ENCODE data around the gene MICU2. TPM values are rescaled to one million over a fixed set of nuclear protein-coding genes. Genes with fewer than 3 reads are reported as not detected.

MICU2 gene
- total and polyA plus RNA-seq, 2 of the 4 experiments (the other 2 are of a cell fraction) = 14.9 to 25.0 TPM

DNA sequence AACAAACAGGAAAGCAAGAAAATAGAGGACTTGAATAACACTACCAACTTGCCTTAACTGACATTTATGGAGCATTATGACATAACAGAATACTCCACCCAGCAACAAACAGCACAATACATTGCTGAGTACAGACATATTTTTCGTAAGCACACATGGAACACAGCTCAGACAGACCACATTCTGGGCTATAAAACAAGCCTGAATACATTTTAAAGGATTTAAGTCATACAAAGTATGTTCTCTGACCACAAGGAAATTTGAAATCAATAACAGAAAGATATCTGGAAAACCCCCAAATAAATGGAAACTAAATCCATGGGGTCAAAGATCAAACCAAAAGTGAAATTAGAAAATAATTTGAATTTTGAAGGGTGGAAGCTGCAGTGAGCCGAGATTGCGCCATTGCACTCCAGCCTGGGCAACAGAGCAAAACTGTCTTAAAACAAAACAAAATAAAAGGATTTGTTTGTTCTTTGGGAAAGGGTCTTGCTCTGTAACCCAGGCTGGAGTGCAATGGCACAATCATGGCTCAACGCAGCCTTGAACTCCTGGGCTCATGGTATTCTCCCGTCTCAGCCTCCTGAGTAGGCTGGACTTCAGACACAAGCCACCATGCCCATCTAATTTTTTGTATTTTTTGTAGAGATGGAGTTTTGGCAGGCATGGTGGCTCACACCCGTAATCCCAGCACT is 150.4 kb downstream of the MICU2 start:
- no peaks in the 10 kb centered on the region for H3K4me1 ChIP-seq (ENCODE audit: control insufficient read depth, insufficient read depth, low read length)
- no peak for DNase-seq
- CTCF ChIA-PET = no interaction called here

More for the DNA sequence above, 150.4 kb downstream of the MICU2 start:
- no peak overlapping the region for H3K56ac ChIP-seq (ENCODE audit: extremely low read depth, insufficient read depth, low read length)
- ATAC-seq (ENCODE audit: low read depth) = no peak
- no peak overlapping the region for H3K14ac ChIP-seq (replicated peaks; ENCODE audit: low read depth, low read length)
- dilution Hi-C loops (cut with HindIII; ENCODE audit: low sequenced_read_pairs, unreplicated experiment) = no loop called here
- POLR2A ChIA-PET (ENCODE audit: unreplicated experiment) = no interaction called here
- H2BK20ac ChIP-seq (ENCODE audit: low read depth, low read length) = no peak overlapping the region
- no peak overlapping the region for H3K23ac ChIP-seq (ENCODE audit: low read depth, low read length)
- H2BK5ac ChIP-seq (ENCODE audit: low read depth, low read length, poor library complexity, severe bottlenecking) = no peak overlapping the region
- H2AK9ac ChIP-seq (replicated peaks; ENCODE audit: low read depth, low read length, poor library complexity) = no peak overlapping the region
- no peak overlapping the region for H3K27ac ChIP-seq (ENCODE audit: insufficient read depth, low read length)
- no peaks in the 10 kb centered on the region for H3K9me3 ChIP-seq (ENCODE audit: control insufficient read depth, insufficient read depth, low read length)
- peaks cover 15 to 38% of the 10 kb centered on the region in 2 experiments for H3K79me1 ChIP-seq (ENCODE audit: low read depth in 1 of 2, low read length in 2 of 2)
- no peak overlapping the region for H2AK5ac ChIP-seq (ENCODE audit: low read depth, low read length)
- in situ Hi-C loops (cut with MboI; ENCODE audit: low sequenced_read_pairs) = no loop called here
- H2BK15ac ChIP-seq (ENCODE audit: low read depth, low read length) = no peak overlapping the region
- no peak overlapping the region for H4K8ac ChIP-seq (ENCODE audit: low read depth in 2 of 2, low read length in 2 of 2)
- 0 out of 2 replicates have a peak, but pooled peaks have one; percentile 15 for TF ChIP-seq CEBPB (IDR thresholded peaks at IDR 0.05; ENCODE audit: low read depth, low read length)
- TF ChIP-seq FOS (IDR thresholded peaks at IDR 0.05; ENCODE audit: low read depth, low read length) = no peak
- no peak overlapping the region for H3K4ac ChIP-seq (ENCODE audit: low read depth, low read length)
- no peak overlapping the region for H3K4me2 ChIP-seq (ENCODE audit: low read depth, low read length)
- H3K36me3 ChIP-seq (ENCODE audit: control insufficient read depth, insufficient read depth, low read length) = no peaks in the 10 kb centered on the region
- no CpG with 5 or more reads among the region's 6 CpGs for WGBS, 2 experiments (ENCODE audit: extremely low coverage in 2 of 2, insufficient read length in 1 of 2)
- H3K9me1 ChIP-seq (ENCODE audit: insufficient read depth, low read length) = 0 out of 2 replicates have a peak, but pooled peaks cover 3% of the 10 kb centered on the region
- no peak overlapping the region for H3K9ac ChIP-seq (ENCODE audit: low read depth, low read length)
- no peak overlapping the region for H3K18ac ChIP-seq (ENCODE audit: low read depth, low read length)
- intact Hi-C loops (cut with micrococcal nuclease) = no loop called here
- no peak overlapping the region for H2BK120ac ChIP-seq (ENCODE audit: low read depth, low read length)
- no peak overlapping the region for H4K91ac ChIP-seq (ENCODE audit: insufficient read depth, low read depth, low read length)
- H4K5ac ChIP-seq (ENCODE audit: low read depth, low read length) = no peak overlapping the region
- peaks cover 5% of the 10 kb centered on the region; the same call in 1 of the 2 replicates for H4K20me1 ChIP-seq (ENCODE audit: insufficient read depth, low read length)
- no peak overlapping the region for H3K4me3 ChIP-seq (ENCODE audit: insufficient read depth, low read depth, low read length)
- BruUV-seq (replicated peaks) = no TSS peak
- H3K27me3 ChIP-seq (ENCODE audit: control insufficient read depth, insufficient read depth, low read length) = no peaks in the 10 kb centered on the region
- H2AFZ ChIP-seq (replicated peaks; ENCODE audit: low read length, poor library complexity) = no peak overlapping the region

Measured in IMR-90 (cell line).